IPS-18a (cell line): Measurements from ENCODE around the gene LILRB4.
"Not testable (repeated sequence)": the region's sequence is repeated elsewhere in the genome, so short reads cannot be mapped to it uniquely, and the experiment has no call there.

Source experiments
- H3K27ac ChIP-seq: one replicate; pipeline ENCODE4 v1.5.1; 2013; ENCODE audit warnings: low read length
- H3K27me3 ChIP-seq: one replicate; pipeline ENCODE4 v1.6.1; 2013; ENCODE audit warnings: mild to moderate bottlenecking, low read length; ENCODE audit not compliant: control insufficient read depth, insufficient read depth
- H3K36me3 ChIP-seq: one replicate; pipeline ENCODE4 v1.6.1; 2013; ENCODE audit warnings: low read depth, low read length; ENCODE audit not compliant: control insufficient read depth
- H3K4me1 ChIP-seq: one replicate; pipeline ENCODE4 v1.6.1; 2013; ENCODE audit warnings: low read depth, low read length; ENCODE audit not compliant: control insufficient read depth
- H3K4me3 ChIP-seq: one replicate; pipeline ENCODE4 v1.5.1; 2013; ENCODE audit warnings: low read length
- H3K9ac ChIP-seq: one replicate; pipeline ENCODE4 v1.6.1; 2013; ENCODE audit warnings: mild to moderate bottlenecking, low read length, moderate library complexity
- H3K9me3 ChIP-seq: one replicate; pipeline ENCODE4 v1.6.1; 2013; ENCODE audit warnings: low read depth, low read length; ENCODE audit not compliant: control insufficient read depth

The LILRB4 gene

GRCh38 chr19:54662730-54663129, at the start of gene LILRB4:
Gene LILRB4 (plus strand): TSS chr19:54662985. CDS start chr19:54663034, 49 bp downstream.
- Histone ChIP-seq H3K4me3 (no peak within 1 kb of the TSS), H3K36me3 (no peaks in the 10 kb centered on the region), H3K9ac (no peak within 1 kb of the TSS), H3K9me3 (peaks cover 40% of the 10 kb centered on the region), H3K27ac (no peak within 1 kb of the TSS), H3K27me3 (no peaks in the 10 kb centered on the region), H3K4me1 (no peaks in the 10 kb centered on the region)

GRCh38 chr19:54614726-54615125, 48.1 kb upstream of the LILRB4 start:
- H3K9me3 ChIP-seq: peaks cover 45% of the 10 kb centered on the region
- no peak overlapping the region for H3K9ac ChIP-seq
- no peak overlapping the region for H3K27ac ChIP-seq
- H3K4me1 ChIP-seq: no peaks in the 10 kb centered on the region
- no peaks in the 10 kb centered on the region for H3K27me3 ChIP-seq
- no peak overlapping the region for H3K4me3 ChIP-seq
- H3K36me3 ChIP-seq: no peaks in the 10 kb centered on the region

GRCh38 chr19:54616057-54616456, 46.7 kb upstream of the LILRB4 start:
- Histone ChIP-seq H3K4me3 (no peak overlapping the region), H3K27ac (no peak overlapping the region), H3K4me1 (no peaks in the 10 kb centered on the region), H3K36me3 (no peaks in the 10 kb centered on the region), H3K27me3 (no peaks in the 10 kb centered on the region), H3K9ac (no peak overlapping the region), H3K9me3 (peaks cover 55% of the 10 kb centered on the region)

- peaks cover 60% of the 10 kb centered on the region for H3K9me3 ChIP-seq
- H3K27ac ChIP-seq: no peak overlapping the region
- no peaks in the 10 kb centered on the region for H3K4me1 ChIP-seq
- H3K4me3 ChIP-seq: no peak overlapping the region
- no peak overlapping the region for H3K9ac ChIP-seq
- H3K27me3 ChIP-seq: no peaks in the 10 kb centered on the region
- no peaks in the 10 kb centered on the region for H3K36me3 ChIP-seq
Observed at GRCh38 chr19:54616821-54617560, 45.8 kb upstream of the LILRB4 start.

GRCh38 chr19:54620464-54620863, 42.3 kb upstream of the LILRB4 start:
- Histone ChIP-seq H3K36me3 (no peaks in the 10 kb centered on the region), H3K9ac (no peak overlapping the region), H3K4me1 (no peaks in the 10 kb centered on the region), H3K9me3 (peaks cover 52% of the 10 kb centered on the region), H3K27ac (no peak overlapping the region), H3K4me3 (no peak overlapping the region), H3K27me3 (no peaks in the 10 kb centered on the region)

- Histone ChIP-seq H3K9ac (no peak overlapping the region), H3K9me3 (peaks cover 52% of the 10 kb centered on the region), H3K4me3 (no peak overlapping the region), H3K36me3 (no peaks in the 10 kb centered on the region), H3K27me3 (no peaks in the 10 kb centered on the region), H3K4me1 (no peaks in the 10 kb centered on the region), H3K27ac (no peak overlapping the region)
Observed at GRCh38 chr19:54622431-54622830, 40.4 kb upstream of the LILRB4 start.

- H3K4me1 ChIP-seq, H3K9ac ChIP-seq, H3K27me3 ChIP-seq, H3K27ac ChIP-seq, H3K36me3 ChIP-seq, H3K4me3 ChIP-seq: not testable (repeated sequence)
- H3K9me3 ChIP-seq: peaks cover 57% of the 10 kb centered on the region
Observed at GRCh38 chr19:54624234-54624633, 38.6 kb upstream of the LILRB4 start.

- peaks cover 60% of the 10 kb centered on the region for H3K9me3 ChIP-seq
- H3K27ac ChIP-seq, H3K4me3 ChIP-seq, H3K9ac ChIP-seq, H3K4me1 ChIP-seq, H3K36me3 ChIP-seq, H3K27me3 ChIP-seq: not testable (repeated sequence)
Observed at GRCh38 chr19:54624934-54625730, 37.7 kb upstream of the LILRB4 start.

GRCh38 chr19:54626757-54627156, 36.0 kb upstream of the LILRB4 start:
- no peak overlapping the region for H3K9ac ChIP-seq
- H3K27me3 ChIP-seq: no peaks in the 10 kb centered on the region
- no peaks in the 10 kb centered on the region for H3K36me3 ChIP-seq
- H3K9me3 ChIP-seq: peaks cover 55% of the 10 kb centered on the region
- no peaks in the 10 kb centered on the region for H3K4me1 ChIP-seq
- H3K4me3 ChIP-seq: no peak overlapping the region
- no peak overlapping the region for H3K27ac ChIP-seq

- not testable (repeated sequence) for H3K4me3 ChIP-seq, H3K36me3 ChIP-seq, H3K27me3 ChIP-seq, H3K27ac ChIP-seq, H3K9ac ChIP-seq, H3K4me1 ChIP-seq
- peaks cover 47% of the 10 kb centered on the region for H3K9me3 ChIP-seq
Observed at GRCh38 chr19:54627912-54628311, 34.9 kb upstream of the LILRB4 start.

- not testable (repeated sequence) for H3K4me1 ChIP-seq, H3K4me3 ChIP-seq, H3K27ac ChIP-seq, H3K36me3 ChIP-seq, H3K27me3 ChIP-seq, H3K9ac ChIP-seq
- H3K9me3 ChIP-seq: peaks cover 47% of the 10 kb centered on the region
Observed at GRCh38 chr19:54630262-54630661, 32.5 kb upstream of the LILRB4 start, which contains the start of gene LILRB1. Gene LILRB1 (plus strand): TSS chr19:54630484. CDS start chr19:54631074, 590 bp downstream.

- Histone ChIP-seq H3K4me3 (no peak overlapping the region), H3K4me1 (no peaks in the 10 kb centered on the region), H3K27me3 (no peaks in the 10 kb centered on the region), H3K9me3 (peaks cover 44% of the 10 kb centered on the region), H3K36me3 (no peaks in the 10 kb centered on the region), H3K9ac (no peak overlapping the region), H3K27ac (no peak overlapping the region)
Observed at GRCh38 chr19:54630782-54631181, 32.0 kb upstream of the LILRB4 start.
